Measurements from ENCODE around the gene LAPTM4A. TPM values are rescaled to one million over a fixed set of nuclear protein-coding genes. Genes with fewer than 3 reads are reported as not detected.

Gene LAPTM4A
- total and polyA plus RNA-seq, 10 of the 15 experiments (the other 5 are each of a cell fraction or from before 2014, with no cell fraction given) = 17.8 to 107 (median 45.8) TPM

GRCh38 chr2:20052229-20052851, 912 bp upstream of the LAPTM4A start:
- no peak for DNase-seq (ENCODE audit: low read depth, low spot score)
- Histone ChIP-seq H3K9me3 (replicated peaks; ENCODE audit: control insufficient read depth, insufficient read depth, low read length) (no peaks in the 10 kb centered on the region), H4K20me1 (ENCODE audit: control insufficient read depth, insufficient read depth) (no peaks in the 10 kb centered on the region), H3K27ac (ENCODE audit: control insufficient read depth, insufficient read depth) (peak overlapping the region; percentile 99), H3K4me2 (ENCODE audit: control insufficient read depth, insufficient read depth) (peak overlapping the region; percentile 26), H3K4me1 (ENCODE audit: control insufficient read depth, insufficient read depth, low read length) (0 out of 2 replicates have a peak, but pooled peaks cover 11% of the 10 kb centered on the region), H2AFZ (ENCODE audit: control insufficient read depth, low read depth, low read length) (peak overlapping the region; percentile 100), H3K36me3 (ENCODE audit: control insufficient read depth in 2 of 2, insufficient read depth in 2 of 2, low read length in 1 of 2) (no peaks in the 10 kb centered on the region), H3K27me3 (replicated peaks in 1 of 2; ENCODE audit: control insufficient read depth in 2 of 2, insufficient read depth in 2 of 2, low read length in 1 of 2) (no peaks in the 10 kb centered on the region; a peak in 1 of 4 replicates), H3K4me3 (peak overlapping the region; percentile 80; the same call in 1 of the 2 replicates), H3K79me2 (ENCODE audit: control insufficient read depth, insufficient read depth, low read length) (peaks cover 39% of the 10 kb centered on the region), H3K9ac (ENCODE audit: control insufficient read depth, insufficient read depth, low read length) (peak overlapping the region; percentile 97)
- TF ChIP-seq RB1 (IDR thresholded peaks at IDR 0.05; ENCODE audit: borderline replicate concordance) (0 out of 2 replicates have a peak, but pooled peaks have one; percentile 32), MTA2 (IDR thresholded peaks at IDR 0.05; ENCODE audit: low read depth) (peak; percentile 18; the same call in 1 of the 2 replicates), IKZF2 (IDR thresholded peaks at IDR 0.05) (no peak; a peak in 1 of 4 replicates), GATAD2B (conservative IDR thresholded peaks at IDR 0.05; ENCODE audit: low read depth) (0 out of 2 replicates have a peak, but pooled peaks have one; percentile 43), KAT2A (conservative IDR thresholded peaks at IDR 0.05; ENCODE audit: control insufficient read depth, low read depth, low read length) (no peak)
- WGBS (ENCODE audit: insufficient coverage, insufficient replicate concordance, low lambda C conversion rate, missing lambda C conversion rate) = 20% methylated on average over 10 of the region's 10 CpGs
- TSS peak; percentile 96 for BruUV-seq (replicated peaks)
- SMC1A ChIA-PET (ENCODE audit: uncharacterized antibody, unreplicated experiment) = interaction anchor here (0.8 to 2.1 kb wide), 7 partner anchors 8 to 236 kb away, joined by 3 to 11 read pairs (median 4); no protein-coding TSS in a partner anchor
- no peak for ATAC-seq
- CTCF ChIA-PET = interaction anchor here (0.6 to 3.1 kb wide), 3 partner anchors 38 to 239 kb away, joined by 3 to 17 read pairs (median 4); no protein-coding TSS in a partner anchor
- POLR2A ChIA-PET = interaction anchor here (0.5 to 4.2 kb wide), 9 partner anchors 8 to 292 kb away, joined by 3 to 17 read pairs (median 4); partner anchors contain the start of genes TTC32 and WDR35
- no peak for FAIRE-seq
- intact Hi-C loops (cut with micrococcal nuclease; ENCODE audit: unreplicated experiment) (loop anchor here (5.0 kb wide), 1 partner anchor 150 kb away; the partner anchor contains the start of gene TTC32), in situ Hi-C loops (cut with MboI) (no loop called here)
- RAD21 ChIA-PET (ENCODE audit: unreplicated experiment) = interaction anchor here (1.0 to 4.1 kb wide), 4 partner anchors 37 to 173 kb away, joined by 5 to 18 read pairs (median 8); partner anchors contain the start of genes SDC1 and WDR35
